H1 (cell line): ENCODE measurements around the gene IL16. TPM values are rescaled to one million over a fixed set of nuclear protein-coding genes. Genes with fewer than 3 reads are reported as not detected.

Experiments
- CTCF ChIA-PET: fragments of 300-600 bp; sonication (Branson Sonifier 250); formaldehyde crosslinking; loops from one replicate; lab custom pipeline; 2021; ENCODE audit not compliant: partially characterized antibody; lab: Charles Lee
- POLR2A ChIA-PET: fragments of 300-600 bp; sonication (Branson Sonifier 250); formaldehyde crosslinking; loops from one replicate; lab custom pipeline; 2021; ENCODE audit warnings: inconsistent platforms; ENCODE audit not compliant: partially characterized antibody; lab: Charles Lee
- DNase-seq, 2 experiments: peaks; one replicate each; pipeline versions ENCODE4 v3.0.0 to v3.0.0-alpha.2; 2010 to 2022; ENCODE audit warnings: low spot score in 2 of 2, low read depth in 1 of 2, mixed read lengths in 1 of 2
- FAIRE-seq: peaks from 2 replicates; lab custom pipeline; 2011; peaks lifted over from hg19 to GRCh38; lab: Jason Lieb, UNC
- H2AFZ ChIP-seq: 2 replicates; pipeline ENCODE4 v1.8.1; 2012; ENCODE audit warnings: low read length, inconsistent platforms
- H2AK5ac ChIP-seq: 2 replicates; pipeline ENCODE4 v1.6.1; 2013; ENCODE audit warnings: low read depth, low read length
- H2BK120ac ChIP-seq: replicated peaks from 2 replicates; pipeline ENCODE3; 2013; ENCODE audit warnings: low read depth, low read length, inconsistent platforms
- H2BK12ac ChIP-seq: 2 replicates; pipeline ENCODE4 v1.6.1; 2013; ENCODE audit warnings: low read depth, low read length
- H2BK15ac ChIP-seq: 2 replicates; pipeline ENCODE4 v1.6.1; 2013; ENCODE audit warnings: low read length
- H2BK20ac ChIP-seq: 2 replicates; pipeline ENCODE4 v1.6.1; 2013; ENCODE audit warnings: low read length
- H2BK5ac ChIP-seq: 2 replicates; pipeline ENCODE4 v1.6.1; 2013; ENCODE audit warnings: low read depth, low read length
- H3K14ac ChIP-seq: 2 replicates; pipeline ENCODE4 v1.6.1; 2013; ENCODE audit warnings: inconsistent platforms; ENCODE audit not compliant: insufficient read length
- H3K18ac ChIP-seq: 2 replicates; pipeline ENCODE4 v1.6.1; 2013; ENCODE audit warnings: low read length; ENCODE audit errors: extremely low read depth
- H3K23ac ChIP-seq: 2 replicates; pipeline ENCODE4 v1.6.1; 2013; ENCODE audit warnings: inconsistent platforms; ENCODE audit not compliant: insufficient read length
- H3K23me2 ChIP-seq: 2 replicates; pipeline ENCODE4 v1.6.1; 2013; ENCODE audit warnings: low read depth, low read length
- H3K27ac ChIP-seq: 2 replicates; pipeline ENCODE4 v1.6.1; 2011; ENCODE audit warnings: low read depth, low read length, inconsistent platforms
- H3K27me3 ChIP-seq, 4 experiments: replicated peaks in 1 of 4; 1 replicate in 1 of 4; 2 replicates in 3 of 4; pipeline versions ENCODE4 v1.6.1 to v1.8.1; 2011 to 2013; ENCODE audit warnings: low read length in 3 of 4, mild to moderate bottlenecking in 3 of 4, inconsistent platforms in 2 of 4, mixed read lengths in 2 of 4, moderate library complexity in 1 of 4; ENCODE audit not compliant: control insufficient read depth in 3 of 4, insufficient read depth in 3 of 4; ENCODE audit errors: extremely low read depth in 1 of 4
- H3K36me3 ChIP-seq, 4 experiments: 2 replicates each; pipeline versions ENCODE4 v1.6.1 to v1.8.1; 2011 to 2013; ENCODE audit warnings: mild to moderate bottlenecking in 4 of 4, low read length in 3 of 4, moderate library complexity in 2 of 4, control low read depth in 1 of 4, inconsistent platforms in 1 of 4; ENCODE audit not compliant: insufficient read depth in 4 of 4, control insufficient read depth in 2 of 4
- H3K4ac ChIP-seq: replicated peaks from 2 replicates; pipeline ENCODE3; 2013; ENCODE audit warnings: low read length, low read depth, mixed read lengths, inconsistent platforms; ENCODE audit not compliant: insufficient read length
- H3K4me1 ChIP-seq, 4 experiments: replicated peaks in 1 of 4; 1 replicate in 1 of 4; 2 replicates in 3 of 4; pipeline versions ENCODE4 v1.6.1 to v1.8.1; 2011 to 2013; ENCODE audit warnings: low read length in 3 of 4, inconsistent platforms in 2 of 4, mixed read lengths in 1 of 4; ENCODE audit not compliant: insufficient read depth in 4 of 4, control insufficient read depth in 3 of 4
- H3K4me2 ChIP-seq, 2 experiments: 2 replicates each; pipeline versions ENCODE4 v1.6.1 to v1.8.1; 2011 to 2013; ENCODE audit warnings: low read depth in 2 of 2, low read length in 2 of 2, control low read depth in 1 of 2, inconsistent platforms in 1 of 2, mild to moderate bottlenecking in 1 of 2; ENCODE audit not compliant: insufficient read depth in 1 of 2
- H3K4me3 ChIP-seq, 4 experiments: fragments of 200-600, 300-600 bp in 1 of 4; sonication (generic), shearing (Covaris generic), sonication (Bioruptor Twin) in 1 of 4; 2 replicates each; pipeline versions ENCODE4 v1.5.1 to v1.8.1; 2011 to 2016; ENCODE audit warnings: low read length in 4 of 4, low read depth in 3 of 4, control low read depth in 2 of 4, inconsistent platforms in 2 of 4, mild to moderate bottlenecking in 2 of 4, mixed read lengths in 1 of 4, moderate library complexity in 1 of 4; ENCODE audit not compliant: insufficient read depth in 2 of 4; ENCODE audit errors: extremely low read depth in 1 of 4
- H3K56ac ChIP-seq: replicated peaks from 2 replicates; pipeline ENCODE3; 2013; ENCODE audit warnings: low read depth, mild to moderate bottlenecking, mixed read lengths, low read length, inconsistent platforms; ENCODE audit not compliant: insufficient read length
- H3K79me1 ChIP-seq: 2 replicates; pipeline ENCODE4 v1.6.1; 2013; ENCODE audit warnings: low read depth, low read length, control low read depth
- H3K79me2 ChIP-seq, 2 experiments: 2 replicates each; pipeline versions ENCODE4 v1.6.1 to v1.8.1; 2012 to 2013; ENCODE audit warnings: low read length in 2 of 2, mild to moderate bottlenecking in 2 of 2, inconsistent platforms in 1 of 2; ENCODE audit not compliant: insufficient read depth in 2 of 2, control insufficient read depth in 1 of 2
- H3K9ac ChIP-seq, 4 experiments: replicated peaks in 1 of 4; 1 replicate in 1 of 4; 2 replicates in 3 of 4; pipeline versions ENCODE4 v1.6.1 to v1.8.1; 2011 to 2013; ENCODE audit warnings: low read depth in 3 of 4, low read length in 3 of 4, control low read depth in 2 of 4, mild to moderate bottlenecking in 2 of 4, moderate library complexity in 2 of 4, inconsistent platforms in 1 of 4; ENCODE audit errors: extremely low read depth in 1 of 4
- H3K9me3 ChIP-seq, 2 experiments: 2 replicates each; pipeline versions ENCODE4 v1.6.1 to v1.8.1; 2012 to 2013; ENCODE audit warnings: mild to moderate bottlenecking in 2 of 2, moderate library complexity in 2 of 2, control low read depth in 1 of 2, inconsistent platforms in 1 of 2, low read depth in 1 of 2, low read length in 1 of 2, mixed read lengths in 1 of 2; ENCODE audit not compliant: insufficient read depth in 2 of 2
- H4K20me1 ChIP-seq, 2 experiments: replicated peaks in 1 of 2; 2 replicates each; pipeline versions ENCODE3 to v1.8.1; 2011 to 2013; ENCODE audit warnings: inconsistent platforms in 2 of 2, low read length in 2 of 2, mild to moderate bottlenecking in 1 of 2; ENCODE audit not compliant: insufficient read depth in 2 of 2, control insufficient read depth in 1 of 2
- H4K5ac ChIP-seq: 2 replicates; pipeline ENCODE4 v1.6.1; 2013; ENCODE audit warnings: low read length, low read depth, mixed read lengths, inconsistent platforms; ENCODE audit not compliant: insufficient read length
- H4K8ac ChIP-seq: 2 replicates; pipeline ENCODE4 v1.8.0; 2013; ENCODE audit warnings: mild to moderate bottlenecking, moderate library complexity, low read length, inconsistent platforms; ENCODE audit not compliant: insufficient read depth; ENCODE audit errors: extremely low read depth
- H4K91ac ChIP-seq: replicated peaks from 2 replicates; pipeline ENCODE3; 2013; ENCODE audit warnings: low read length, mixed read lengths, inconsistent platforms; ENCODE audit not compliant: insufficient read length
- ATF3 ChIP-seq: IDR thresholded peaks from 2 replicates; pipeline ENCODE4 v1.6.1; 2011; ENCODE audit warnings: low read depth, mild to moderate bottlenecking, low read length; ENCODE audit not compliant: insufficient read depth
- CHD2 ChIP-seq: IDR thresholded peaks from 2 replicates; pipeline ENCODE4 v1.6.1; 2012; ENCODE audit warnings: low read length, improper control_type of control experiment
- KDM1A ChIP-seq: fragments of 200-600, 300-600 bp; sonication (generic); IDR thresholded peaks from 2 replicates; pipeline ENCODE4 v1.7.1; 2016; ENCODE audit warnings: mild to moderate bottlenecking, low read length, borderline replicate concordance
- NRF1 ChIP-seq: IDR thresholded peaks from 2 replicates; pipeline ENCODE4 v1.6.1; 2011; ENCODE audit warnings: mild to moderate bottlenecking, low read depth, low read length, improper control_type of control experiment
- POLR2A ChIP-seq, 2 experiments: IDR thresholded peaks; 1 replicate in 1 of 2; 2 replicates in 1 of 2; pipeline ENCODE4 v1.6.1; 2011; ENCODE audit warnings: low read depth in 2 of 2, low read length in 2 of 2, mild to moderate bottlenecking in 2 of 2; ENCODE audit errors: control extremely low read depth in 1 of 2
- WGBS, 2 experiments: shearing (Covaris generic) in 1 of 2; methylation state at CpG; one replicate each; pipeline versions ENCODE4 v1.1.6 to v1.1.7; 2013 to 2015; ENCODE audit warnings: low lambda C conversion rate in 2 of 2, mixed read lengths in 2 of 2, inconsistent platforms in 1 of 2, low coverage in 1 of 2, missing lambda C conversion rate in 1 of 2; ENCODE audit not compliant: insufficient replicate concordance in 2 of 2, insufficient coverage in 1 of 2, insufficient read length in 1 of 2; ENCODE audit errors: extremely low coverage in 1 of 2, missing lambda C conversion rate in 1 of 2; 5-methylcytosine and 5-hydroxymethylcytosine counted together
- polyA plus RNA-seq, 7 experiments: library from polyadenylated mRNA; depleted of rRNA in 3 of 7; stranded (reverse) in 5 of 7; unstranded in 2 of 7; fragments of >200 nt in 5 of 7; fragments of 200-250 nt in 2 of 7; gene quantifications; 1 replicate in 5 of 7; 2 replicates in 1 of 7; 4 replicates in 1 of 7; pipeline versions ENCODE4 v1.2.1 to v1.2.3, GENCODE V29; 2011 to 2013; ENCODE audit warnings: missing spikeins in 2 of 7, mixed read lengths in 2 of 7
- total RNA-seq: library from RNA; stranded (reverse); fragmentation: NEBNext Ultra II Directional; extraction: Animal tissue kit (Norgen Biotek cat#: 25700); gene quantifications from 2 replicates; pipeline ENCODE4 v1.2.1, GENCODE V29; 2021

The IL16 gene
- total and polyA plus RNA-seq, 2 of the 8 experiments (the other 6 are each of a cell fraction or from before 2014, with no cell fraction given) = 0.03 to 0.09 TPM

GRCh38 chr15:81170511-81170910 lies 26.2 kb upstream of the IL16 start:
- Histone ChIP-seq H3K4me2 (no peak overlapping the region), H3K23ac (no peak overlapping the region), H3K9me3 (no peaks in the 10 kb centered on the region), H2BK20ac (no peak overlapping the region), H2BK5ac (no peak overlapping the region), H3K27me3 (no peaks in the 10 kb centered on the region), H3K9ac (no peak overlapping the region), H3K79me1 (no peaks in the 10 kb centered on the region), H3K79me2 (no peaks in the 10 kb centered on the region), H3K4me3 (no peak overlapping the region), H3K4me1 (peaks cover 0 to 7% (median 0%) of the 10 kb centered on the region in 4 experiments; a peak in 1 of 7 replicates), H3K27ac (no peak overlapping the region), H4K8ac (no peak overlapping the region), H3K18ac (no peak overlapping the region), H3K56ac (no peak overlapping the region), H3K36me3 (no peaks in the 10 kb centered on the region), H2BK15ac (no peak overlapping the region), H4K5ac (no peak overlapping the region), H3K23me2 (no peaks in the 10 kb centered on the region), H4K91ac (no peak overlapping the region), H3K14ac (no peak overlapping the region), H2BK12ac (no peak overlapping the region), H2AFZ (no peak overlapping the region), H2BK120ac (no peak overlapping the region), H3K4ac (no peak overlapping the region), H4K20me1 (peaks cover 0 to 2% of the 10 kb centered on the region in 2 experiments), H2AK5ac (no peak overlapping the region)
- FAIRE-seq (no peak), DNase-seq (no peak)
- POLR2A ChIA-PET = no interaction called here
- 87% methylated on average over 3 of the region's 3 CpGs; no CpG with 5 or more reads in 1 of the 2 experiments for WGBS, 2 experiments
- CTCF ChIA-PET = interaction anchor here (1.4 to 4.3 kb wide), 4 partner anchors 10 to 95 kb away, joined by 4 to 23 read pairs (median 6); no protein-coding TSS in a partner anchor
- no peak for TF ChIP-seq KDM1A
- TF ChIP-seq NRF1 = no peak
- TF ChIP-seq CHD2 = no peak
- TF ChIP-seq POLR2A (IDR thresholded peaks at IDR 0.05; ENCODE audit: control extremely low read depth in 1 of 2, low read depth in 2 of 2, low read length in 2 of 2) = no peak
- no peak for TF ChIP-seq ATF3
